ENCODE data around the gene PIAS2.

PIAS2 gene

DNA sequence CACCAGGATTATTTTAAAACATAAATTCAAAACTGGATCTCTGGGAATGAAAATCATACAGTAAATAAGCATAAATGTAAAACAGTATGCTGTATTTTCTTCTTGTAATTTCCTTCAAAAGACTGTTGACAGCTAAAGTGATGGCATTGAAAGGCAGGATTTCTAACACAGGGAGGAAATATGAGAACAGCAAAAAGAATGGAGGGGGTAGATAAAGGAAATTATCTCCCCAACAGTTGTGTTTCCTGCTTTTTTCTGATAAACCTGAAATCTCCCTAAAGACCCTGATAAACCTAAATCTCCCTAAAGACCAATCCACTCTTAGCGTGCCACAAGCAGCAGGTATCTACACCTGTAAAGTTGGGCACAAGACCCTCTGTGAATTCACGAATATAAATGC, 50.8 kb downstream of the PIAS2 start:
- TF ChIP-seq TAF1 (IDR thresholded peaks at IDR 0.05; ENCODE audit: borderline replicate concordance, insufficient read depth, low read length) (no peak), FOXP2 (optimal IDR thresholded peaks at IDR 0.05; ENCODE audit: borderline replicate concordance, extremely low read depth, extremely low read length, insufficient read depth) (no peak), POLR2AphosphoS5 (IDR thresholded peaks at IDR 0.05; ENCODE audit: low read depth, low read length) (no peak)
- TF ChIP-seq, protein P1, sequence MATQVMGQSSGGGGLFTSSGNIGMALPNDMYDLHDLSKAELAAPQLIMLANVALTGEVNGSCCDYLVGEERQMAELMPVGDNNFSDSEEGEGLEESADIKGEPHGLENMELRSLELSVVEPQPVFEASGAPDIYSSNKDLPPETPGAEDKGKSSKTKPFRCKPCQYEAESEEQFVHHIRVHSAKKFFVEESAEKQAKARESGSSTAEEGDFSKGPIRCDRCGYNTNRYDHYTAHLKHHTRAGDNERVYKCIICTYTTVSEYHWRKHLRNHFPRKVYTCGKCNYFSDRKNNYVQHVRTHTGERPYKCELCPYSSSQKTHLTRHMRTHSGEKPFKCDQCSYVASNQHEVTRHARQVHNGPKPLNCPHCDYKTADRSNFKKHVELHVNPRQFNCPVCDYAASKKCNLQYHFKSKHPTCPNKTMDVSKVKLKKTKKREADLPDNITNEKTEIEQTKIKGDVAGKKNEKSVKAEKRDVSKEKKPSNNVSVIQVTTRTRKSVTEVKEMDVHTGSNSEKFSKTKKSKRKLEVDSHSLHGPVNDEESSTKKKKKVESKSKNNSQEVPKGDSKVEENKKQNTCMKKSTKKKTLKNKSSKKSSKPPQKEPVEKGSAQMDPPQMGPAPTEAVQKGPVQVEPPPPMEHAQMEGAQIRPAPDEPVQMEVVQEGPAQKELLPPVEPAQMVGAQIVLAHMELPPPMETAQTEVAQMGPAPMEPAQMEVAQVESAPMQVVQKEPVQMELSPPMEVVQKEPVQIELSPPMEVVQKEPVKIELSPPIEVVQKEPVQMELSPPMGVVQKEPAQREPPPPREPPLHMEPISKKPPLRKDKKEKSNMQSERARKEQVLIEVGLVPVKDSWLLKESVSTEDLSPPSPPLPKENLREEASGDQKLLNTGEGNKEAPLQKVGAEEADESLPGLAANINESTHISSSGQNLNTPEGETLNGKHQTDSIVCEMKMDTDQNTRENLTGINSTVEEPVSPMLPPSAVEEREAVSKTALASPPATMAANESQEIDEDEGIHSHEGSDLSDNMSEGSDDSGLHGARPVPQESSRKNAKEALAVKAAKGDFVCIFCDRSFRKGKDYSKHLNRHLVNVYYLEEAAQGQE (IDR thresholded peaks at IDR 0.05; ENCODE audit: insufficient read depth in 1 of 2, low read depth in 2 of 2, low read length in 2 of 2), result no peak

DNA sequence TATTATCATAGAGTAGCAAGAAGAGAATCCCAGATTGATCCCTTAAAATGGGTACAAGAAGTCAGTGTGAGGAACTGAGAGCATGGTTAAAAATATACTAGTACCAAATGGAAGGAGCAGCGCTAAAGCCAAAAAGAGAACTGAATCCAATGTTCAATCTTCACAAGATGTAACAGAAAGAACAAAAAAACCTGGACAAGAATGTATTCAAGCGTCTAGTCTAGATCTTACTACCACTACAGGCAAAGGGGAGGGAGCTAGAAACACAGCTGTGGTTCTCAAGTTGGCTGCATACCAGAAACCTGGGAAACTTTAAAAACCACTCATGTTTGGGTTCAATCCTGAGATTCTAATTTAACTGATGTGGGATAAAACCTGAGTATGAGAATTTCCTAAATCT, 57.5 kb downstream of the PIAS2 start:
- no peak for TF ChIP-seq TAF1 (IDR thresholded peaks at IDR 0.05; ENCODE audit: borderline replicate concordance, insufficient read depth, low read length)
- TF ChIP-seq, protein P1 (IDR thresholded peaks at IDR 0.05; ENCODE audit: insufficient read depth in 1 of 2, low read depth in 2 of 2, low read length in 2 of 2), result no peak
- TF ChIP-seq POLR2AphosphoS5 (IDR thresholded peaks at IDR 0.05; ENCODE audit: low read depth, low read length), result no peak
- TF ChIP-seq FOXP2 (optimal IDR thresholded peaks at IDR 0.05; ENCODE audit: borderline replicate concordance, extremely low read depth, extremely low read length, insufficient read depth), result no peak
- TF ChIP-seq SIN3A (IDR thresholded peaks at IDR 0.05; ENCODE audit: borderline replicate concordance, insufficient read depth, low read length), result no peak

DNA sequence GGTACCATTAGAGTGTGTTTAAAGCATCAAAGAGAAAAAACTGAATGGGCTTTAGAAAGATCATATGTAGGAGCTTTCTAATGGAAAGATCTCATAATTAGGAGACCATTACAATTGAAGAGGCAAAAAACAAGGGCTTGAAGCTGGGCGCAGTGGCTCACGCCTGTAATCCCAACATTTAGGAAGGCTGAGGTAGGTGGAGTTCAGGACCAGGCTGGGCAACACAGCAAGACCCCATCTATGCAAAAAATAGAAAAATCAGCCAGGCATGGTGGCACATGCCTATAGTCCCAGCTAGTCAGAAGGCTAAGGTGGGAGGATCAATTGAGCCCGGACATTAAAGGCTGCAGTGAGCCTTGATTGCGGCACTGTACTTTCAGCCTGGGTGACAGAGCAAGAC, 59.0 kb downstream of the PIAS2 start:
- TF ChIP-seq SIN3A (IDR thresholded peaks at IDR 0.05; ENCODE audit: borderline replicate concordance, insufficient read depth, low read length), result no peak
- TF ChIP-seq, protein P1 (IDR thresholded peaks at IDR 0.05; ENCODE audit: insufficient read depth in 1 of 2, low read depth in 2 of 2, low read length in 2 of 2), result no peak

- TF ChIP-seq POLR2AphosphoS5 (IDR thresholded peaks at IDR 0.05; ENCODE audit: low read depth, low read length) (no peak), TAF1 (IDR thresholded peaks at IDR 0.05; ENCODE audit: borderline replicate concordance, insufficient read depth, low read length) (no peak), SIN3A (IDR thresholded peaks at IDR 0.05; ENCODE audit: borderline replicate concordance, insufficient read depth, low read length) (no peak), FOXP2 (optimal IDR thresholded peaks at IDR 0.05; ENCODE audit: borderline replicate concordance, extremely low read depth, extremely low read length, insufficient read depth) (no peak)
- TF ChIP-seq, protein P1 (IDR thresholded peaks at IDR 0.05; ENCODE audit: insufficient read depth in 1 of 2, low read depth in 2 of 2, low read length in 2 of 2), result no peak
Measured at GRCh38 chr18:46856973-46857372, 60.3 kb downstream of the PIAS2 start.

GRCh38 chr18:46849007-46849406, 68.3 kb downstream of the PIAS2 start:
- no peak for TF ChIP-seq POLR2AphosphoS5 (IDR thresholded peaks at IDR 0.05; ENCODE audit: low read depth, low read length)
- TF ChIP-seq SIN3A (IDR thresholded peaks at IDR 0.05; ENCODE audit: borderline replicate concordance, insufficient read depth, low read length), result no peak
- TF ChIP-seq, protein P1 (IDR thresholded peaks at IDR 0.05; ENCODE audit: insufficient read depth in 1 of 2, low read depth in 2 of 2, low read length in 2 of 2), result no peak
- no peak for TF ChIP-seq FOXP2 (optimal IDR thresholded peaks at IDR 0.05; ENCODE audit: borderline replicate concordance, extremely low read depth, extremely low read length, insufficient read depth)
- no peak for TF ChIP-seq TAF1 (IDR thresholded peaks at IDR 0.05; ENCODE audit: borderline replicate concordance, insufficient read depth, low read length)

All from PFSK-1 (cell line).